Superior temporal gyrus (tissue), 1 donor: ENCODE measurements around the gene ADAMTS17.
A peak's percentile ranks its signal among the peaks of the same experiment; 100 is the strongest.

Experiments
- DNase-seq: peaks from one replicate; pipeline ENCODE4 v3.0.0-alpha.2; 2016; ENCODE audit errors: extremely low spot score

The ADAMTS17 gene

GRCh38 chr15:100170291-100171210, 171.2 kb downstream of the ADAMTS17 start:
- DNase-seq: peak; percentile 27

GRCh38 chr15:100169615-100170290, 172.0 kb downstream of the ADAMTS17 start:
- DNase-seq: no peak

GRCh38 chr15:100168787-100169186, 173.0 kb downstream of the ADAMTS17 start:
- DNase-seq: no peak

GRCh38 chr15:100167884-100168375, 173.8 kb downstream of the ADAMTS17 start:
- DNase-seq: no peak

GRCh38 chr15:100166313-100166712, 175.5 kb downstream of the ADAMTS17 start:
- no peak for DNase-seq

GRCh38 chr15:100163961-100164360, 177.8 kb downstream of the ADAMTS17 start:
- DNase-seq: no peak

- no peak for DNase-seq
Observed at GRCh38 chr15:100160953-100161352, 180.8 kb downstream of the ADAMTS17 start.

- DNase-seq: no peak
Observed at GRCh38 chr15:100159436-100159835, 182.3 kb downstream of the ADAMTS17 start.

GRCh38 chr15:100158356-100158755, 183.4 kb downstream of the ADAMTS17 start:
- no peak for DNase-seq

- DNase-seq: no peak
Observed at GRCh38 chr15:100156201-100156600, 185.6 kb downstream of the ADAMTS17 start.

- DNase-seq: no peak
Observed at GRCh38 chr15:100154338-100154737, 187.4 kb downstream of the ADAMTS17 start.

- DNase-seq: no peak
Observed at GRCh38 chr15:100152463-100152862, 189.3 kb downstream of the ADAMTS17 start.

GRCh38 chr15:100150906-100151305, 190.9 kb downstream of the ADAMTS17 start:
- no peak for DNase-seq

- DNase-seq: no peak
Observed at GRCh38 chr15:100147828-100148227, 193.9 kb downstream of the ADAMTS17 start.

- DNase-seq: no peak
Observed at GRCh38 chr15:100143378-100143777, 198.4 kb downstream of the ADAMTS17 start.

GRCh38 chr15:100141311-100142001, 200.3 kb downstream of the ADAMTS17 start:
- peak; percentile 67 for DNase-seq

- no peak for DNase-seq
Observed at GRCh38 chr15:100140527-100141308, 201.1 kb downstream of the ADAMTS17 start.

- DNase-seq: no peak
Observed at GRCh38 chr15:100134586-100134985, 207.2 kb downstream of the ADAMTS17 start.

- DNase-seq: no peak
Observed at GRCh38 chr15:100134089-100134583, 207.6 kb downstream of the ADAMTS17 start.

GRCh38 chr15:100133001-100133400, 208.8 kb downstream of the ADAMTS17 start:
- no peak for DNase-seq

GRCh38 chr15:100132309-100132708, 209.5 kb downstream of the ADAMTS17 start:
- no peak for DNase-seq
